Fibroblast of skin of right quadriceps (primary cell): ENCODE data around the gene APH1B.

ENCODE experiments used
- DNase-seq: peaks from one replicate; pipeline ENCODE4 v3.0.0-alpha.2; 2013

Gene APH1B

GRCh38 chr15:63332367-63333124, 55.1 kb downstream of the APH1B start:
- peak; percentile 95 for DNase-seq

- DNase-seq = no peak
Observed at GRCh38 chr15:63334821-63335220, 57.4 kb downstream of the APH1B start.

GRCh38 chr15:63335543-63336240, 58.3 kb downstream of the APH1B start:
- no peak for DNase-seq

- no peak for DNase-seq
Observed at GRCh38 chr15:63337046-63337445, 59.6 kb downstream of the APH1B start.

GRCh38 chr15:63338170-63338569, 60.8 kb downstream of the APH1B start:
- peak; percentile 81 for DNase-seq

- DNase-seq = no peak
Observed at GRCh38 chr15:63339006-63339766, 61.8 kb downstream of the APH1B start.

- no peak for DNase-seq
Observed at GRCh38 chr15:63339836-63340235, 62.4 kb downstream of the APH1B start.

- no peak for DNase-seq
Observed at GRCh38 chr15:63340353-63340752, 62.9 kb downstream of the APH1B start.

GRCh38 chr15:63340878-63341277, 63.5 kb downstream of the APH1B start:
- no peak for DNase-seq

GRCh38 chr15:63341898-63342297, 64.5 kb downstream of the APH1B start:
- DNase-seq = no peak

- peak; percentile 42 for DNase-seq
Observed at GRCh38 chr15:63342996-63343562, 65.7 kb downstream of the APH1B start.

- DNase-seq = peak; percentile 65
Observed at GRCh38 chr15:63344731-63345390, 67.5 kb downstream of the APH1B start.

- DNase-seq = no peak
Observed at GRCh38 chr15:63345391-63345752, 68.0 kb downstream of the APH1B start.

GRCh38 chr15:63347074-63347857, 69.9 kb downstream of the APH1B start:
- DNase-seq = peak; percentile 26

GRCh38 chr15:63348392-63348791, 71.0 kb downstream of the APH1B start:
- DNase-seq = peak; percentile 58

- DNase-seq = no peak
Observed at GRCh38 chr15:63349156-63349555, 71.8 kb downstream of the APH1B start.

- no peak for DNase-seq
Observed at GRCh38 chr15:63349621-63350020, 72.2 kb downstream of the APH1B start.

GRCh38 chr15:63350178-63350621, 72.8 kb downstream of the APH1B start:
- no peak for DNase-seq

GRCh38 chr15:63351170-63351569, 73.8 kb downstream of the APH1B start:
- no peak for DNase-seq

- DNase-seq = no peak
Observed at GRCh38 chr15:63352808-63353207, 75.4 kb downstream of the APH1B start.

- no peak for DNase-seq
Observed at GRCh38 chr15:63353261-63353660, 75.9 kb downstream of the APH1B start.

GRCh38 chr15:63353887-63354286, 76.5 kb downstream of the APH1B start:
- DNase-seq = no peak
